ENCODE results near the gene TBC1D22B.

GRCh38 chr6:37319856-37320480 is 62.4 kb downstream of the TBC1D22B start:
- no peak for TF ChIP-seq CTCF (IDR thresholded peaks at IDR 0.05)
- TF ChIP-seq POLR2AphosphoS5 (IDR thresholded peaks at IDR 0.05): no peak
- TF ChIP-seq POLR2A (IDR thresholded peaks at IDR 0.05): no peak
- no peak for TF ChIP-seq EP300 (IDR thresholded peaks at IDR 0.05)
